K562 (cell line): ENCODE data around the gene RRBP1. TPM values are rescaled to one million over a fixed set of nuclear protein-coding genes. Genes with fewer than 3 reads are reported as not detected.

Source experiments
- ATAC-seq: fragments of 200-7000 bp; cut with Tn5 transposase; 3 replicates; pipeline ENCODE4 v1.9.1; 2020; ENCODE audit warnings: moderate library complexity
- BruUV-seq: library from RNA; stranded (reverse); fragments of 400-500 nt; replicated peaks from 2 replicates; lab custom pipeline; 2021; lab: Mats Ljungman, UMichigan
- CTCF ChIA-PET: fragments of 300-600 bp; formaldehyde crosslinking; extraction: SDS; loops from one replicate; lab custom pipeline; 2021; ENCODE audit warnings: low intra/inter-chr PET ratio; lab: Yijun Ruan, JAX
- POLR2A ChIA-PET: fragments of 300-600, 350-650 bp; sonication (Branson Sonifier 250); formaldehyde crosslinking; extraction: SDS; loops from one replicate; lab custom pipeline; 2021; ENCODE audit warnings: antibody characterized with exemption, inconsistent platforms; lab: Yijun Ruan, JAX
- DNase-seq, 4 experiments: peaks; one replicate each; pipeline versions ENCODE4 v3.0.0 to v3.0.0-alpha.2; 2011 to 2018; ENCODE audit warnings: low spot score in 3 of 4, mixed read lengths in 3 of 4; ENCODE audit errors: extremely low read depth in 1 of 4
- FAIRE-seq: peaks from 2 replicates; lab custom pipeline; 2011; peaks lifted over from hg19 to GRCh38; lab: Jason Lieb, UNC
- H2AFZ ChIP-seq: 2 replicates; pipeline ENCODE4 v1.6.0; 2011; ENCODE audit warnings: low read depth, low read length, control low read depth, inconsistent platforms
- H3K27ac ChIP-seq: fragments of 200-600 bp; 3 replicates; pipeline ENCODE4 v1.8.0; 2011; ENCODE audit warnings: low read depth, mild to moderate bottlenecking, control low read depth, inconsistent platforms, low read length, moderate library complexity, mixed read lengths; ENCODE audit errors: extremely low read depth
- H3K27me3 ChIP-seq, 2 experiments: fragments of 300-600 bp in 1 of 2; 2 replicates in 1 of 2; 3 replicates in 1 of 2; pipeline versions ENCODE4 v1.6.0 to v1.8.0; 2011; ENCODE audit warnings: inconsistent platforms in 2 of 2, low read length in 2 of 2, mild to moderate bottlenecking in 1 of 2, mixed read lengths in 1 of 2, moderate library complexity in 1 of 2; ENCODE audit not compliant: control insufficient read depth in 2 of 2, insufficient read depth in 2 of 2
- H3K36me3 ChIP-seq: fragments of 300-600 bp; 3 replicates; pipeline ENCODE4 v1.8.0; 2011; ENCODE audit warnings: mild to moderate bottlenecking, low read length, inconsistent platforms; ENCODE audit not compliant: control insufficient read depth, insufficient read depth
- H3K4me1 ChIP-seq, 2 experiments: fragments of 200-600 bp in 1 of 2; replicated peaks in 1 of 2; 2 replicates in 1 of 2; 3 replicates in 1 of 2; pipeline versions ENCODE4 v1.5.1 to v1.8.0; 2011; ENCODE audit warnings: inconsistent platforms in 2 of 2, low read length in 2 of 2, mild to moderate bottlenecking in 1 of 2, mixed read lengths in 1 of 2, moderate library complexity in 1 of 2; ENCODE audit not compliant: control insufficient read depth in 2 of 2, insufficient read depth in 2 of 2
- H3K4me2 ChIP-seq: 2 replicates; pipeline ENCODE4 v1.6.1; 2011; ENCODE audit warnings: low read length, control low read depth, inconsistent platforms, mixed read lengths; ENCODE audit not compliant: insufficient read depth
- H3K4me3 ChIP-seq: fragments of 200-600 bp; sonication (generic), shearing (Covaris generic); 2 replicates; pipeline ENCODE4 v1.5.1; 2016; ENCODE audit warnings: control low read depth, inconsistent platforms
- H3K79me2 ChIP-seq: fragments of 200-600 bp; 3 replicates; pipeline ENCODE4 v1.8.0; 2011; ENCODE audit warnings: low read length, inconsistent platforms; ENCODE audit not compliant: control insufficient read depth, insufficient read depth
- H3K9ac ChIP-seq, 2 experiments: 2 replicates each; pipeline versions ENCODE4 v1.6.0 to v1.6.1; 2011; ENCODE audit warnings: low read depth in 2 of 2, low read length in 2 of 2, control low read depth in 1 of 2, inconsistent platforms in 1 of 2, mild to moderate bottlenecking in 1 of 2, mixed read lengths in 1 of 2; ENCODE audit not compliant: insufficient read depth in 1 of 2
- H3K9me1 ChIP-seq: one replicate; pipeline ENCODE4 v1.6.0; 2011; ENCODE audit warnings: inconsistent platforms, mild to moderate bottlenecking, low read length, moderate library complexity; ENCODE audit not compliant: control insufficient read depth, insufficient read depth
- H3K9me3 ChIP-seq: replicated peaks from 2 replicates; pipeline ENCODE4 v1.5.1; 2011; ENCODE audit warnings: low read depth, low read length, inconsistent platforms; ENCODE audit not compliant: control insufficient read depth, insufficient read depth
- H4K20me1 ChIP-seq: replicated peaks from 2 replicates; pipeline ENCODE4 v1.6.1; 2011; ENCODE audit warnings: low read length, inconsistent platforms, mixed read lengths; ENCODE audit not compliant: control insufficient read depth, insufficient read depth
- ADNP ChIP-seq: fragments of 200-800 bp; sonication (Bioruptor generic); IDR thresholded peaks from 2 replicates; pipeline ENCODE4 v1.6.1; 2016; ENCODE audit warnings: missing genetic modification characterization, missing compliant biosample characterization
- CBX5 ChIP-seq: IDR thresholded peaks from 2 replicates; pipeline ENCODE4 v1.6.1; 2014; ENCODE audit warnings: low read depth, borderline replicate concordance
- EGR1 ChIP-seq: fragments of 450-650 bp; conservative IDR thresholded peaks from 2 replicates; pipeline ENCODE4 v1.6.1; 2017; ENCODE audit warnings: mild to moderate bottlenecking
- ELF1 ChIP-seq: fragments of 200-800 bp; sonication (Bioruptor generic); IDR thresholded peaks from 2 replicates; pipeline ENCODE4 v1.6.1; 2016; ENCODE audit warnings: missing genetic modification characterization, missing compliant biosample characterization
- EWSR1 ChIP-seq: fragments of 450-650 bp; IDR thresholded peaks from 2 replicates; pipeline ENCODE4 v1.6.1; 2018; ENCODE audit warnings: borderline replicate concordance, mild to moderate bottlenecking, low read depth, moderate library complexity; ENCODE audit not compliant: partially characterized antibody
- MIER1 ChIP-seq: fragments of 450-650 bp; IDR thresholded peaks from 2 replicates; pipeline ENCODE4 v1.6.1; 2016; ENCODE audit warnings: antibody characterized with exemption, mild to moderate bottlenecking, low read depth
- NR4A1 ChIP-seq, 2 experiments: fragments of 250-450 bp in 1 of 2; fragments of 450-650 bp in 1 of 2; sonication (Bioruptor Pico) in 1 of 2; IDR thresholded peaks; 2 replicates each; pipeline versions ENCODE4 v1.4.0 to v1.6.1; 2016 to 2020; ENCODE audit warnings: mild to moderate bottlenecking in 2 of 2, missing compliant biosample characterization in 1 of 2, missing genetic modification characterization in 1 of 2, moderate library complexity in 1 of 2
- PHB ChIP-seq: fragments of 250-450 bp; sonication (Bioruptor Pico); IDR thresholded peaks from 2 replicates; pipeline ENCODE4 v1.5.0; 2021
- RB1 ChIP-seq: fragments of 450-650 bp; IDR thresholded peaks from 2 replicates; pipeline ENCODE4 v1.6.1; 2017; ENCODE audit warnings: low read depth, mild to moderate bottlenecking
- REST ChIP-seq, 2 experiments: fragments of 450-650 bp; formaldehyde crosslinking in 1 of 2; IDR thresholded peaks; 2 replicates each; pipeline versions ENCODE4 v1.4.0 to v1.6.1; 2014 to 2020; ENCODE audit warnings: mild to moderate bottlenecking in 2 of 2, borderline replicate concordance in 1 of 2, low read depth in 1 of 2
- SOX6 ChIP-seq: fragments of 450-650 bp; IDR thresholded peaks from 2 replicates; pipeline ENCODE4 v1.6.1; 2014; ENCODE audit warnings: mild to moderate bottlenecking
- ZNF197 ChIP-seq: fragments of 200-800 bp; sonication (Bioruptor generic); IDR thresholded peaks from 2 replicates; pipeline ENCODE4 v1.6.1; 2016; ENCODE audit warnings: low read depth, missing genetic modification characterization, missing compliant biosample characterization
- ZNF324 ChIP-seq: fragments of 250-450 bp; sonication (Bioruptor Pico); IDR thresholded peaks from 2 replicates; pipeline ENCODE4 v1.4.0; 2020; ENCODE audit warnings: mild to moderate bottlenecking
- ZNF431 ChIP-seq: sonication (generic); formaldehyde crosslinking; IDR thresholded peaks from 2 replicates; pipeline ENCODE4 v1.8.0; 2022; ENCODE audit warnings: mild to moderate bottlenecking, missing genetic modification reagents
- ZNF785 ChIP-seq: fragments of 250-450 bp; sonication (Bioruptor Pico); IDR thresholded peaks from 2 replicates; pipeline ENCODE4 v1.4.0; 2020; ENCODE audit warnings: mild to moderate bottlenecking
- WGBS: fragments of 100-300 bp; shearing (Covaris generic); methylation state at CpG from one replicate; pipeline ENCODE4 v1.1.6; 2016; ENCODE audit warnings: low coverage, mixed read lengths; ENCODE audit not compliant: insufficient coverage; ENCODE audit errors: missing lambda C conversion rate; 5-methylcytosine and 5-hydroxymethylcytosine counted together
- in situ Hi-C: fragments of 300-500 bp; cut with MboI; formaldehyde crosslinking; loops from 4 replicates; pipeline ENCODE4 v1.15.0; 2018; ENCODE audit warnings: inconsistent platforms, mixed read lengths
- intact Hi-C: fragments of 100-400 bp; cut with micrococcal nuclease; formaldehyde crosslinking; loops from 2 replicates; pipeline ENCODE4 v1.14.2; 2022
- polyA plus RNA-seq, 8 experiments: library from polyadenylated mRNA; depleted of rRNA in 4 of 8; stranded (reverse) in 5 of 8; unstranded in 3 of 8; fragments of >200 nt; fragmentation: Nextera tagmentation in 2 of 8; fragmentation: Illumina TruSeq in 1 of 8; extraction: Ambion mirVana in 2 of 8; extraction: Trizol in 1 of 8; gene quantifications; 2 replicates each; pipeline versions ENCODE4 v1.2.1 to v1.2.3, GENCODE V29; 2011 to 2014; ENCODE audit warnings: inconsistent platforms in 1 of 8, missing spikeins in 1 of 8
- total RNA-seq, 7 experiments: library from RNA; depleted of rRNA in 6 of 7; stranded (reverse); fragments of >200 nt in 6 of 7; fragmentation: Illumina TruSeq in 2 of 7; extraction: Trizol in 2 of 7; gene quantifications; 2 replicates each; pipeline versions ENCODE4 v1.2.1 to v1.2.3, GENCODE V29; 2011 to 2021; ENCODE audit warnings: low replicate concordance in 1 of 7
- TF ChIP-seq, protein P1 (sequence below): fragments of 450-650 bp; IDR thresholded peaks from 2 replicates; pipeline ENCODE4 v1.6.1; 2016; ENCODE audit warnings: missing biosample characterization, missing genetic modification characterization

RRBP1 gene
- total and polyA plus RNA-seq, 9 of the 15 experiments (the other 6 are each of a cell fraction or from before 2014, with no cell fraction given): 0.84 to 32.0 (median 17.6) TPM

GRCh38 chr20:17665756-17666155, 16.3 kb downstream of the RRBP1 start:
- Histone ChIP-seq H3K4me1 (no peaks in the 10 kb centered on the region; a peak in 3 of 5 replicates), H3K36me3 (0 out of 3 replicates have a peak, but pooled peaks cover 2% of the 10 kb centered on the region), H3K9me1 (no peaks in the 10 kb centered on the region), H3K79me2 (peaks cover 36% of the 10 kb centered on the region), H3K27ac (no peak overlapping the region), H3K27me3 (no peaks in the 10 kb centered on the region), H2AFZ (no peak overlapping the region), H3K9me3 (no peaks in the 10 kb centered on the region), H3K4me3 (no peak overlapping the region), H3K9ac (no peak overlapping the region), H3K4me2 (no peak overlapping the region), H4K20me1 (0 out of 2 replicates have a peak, but pooled peaks cover 2% of the 10 kb centered on the region)
- CTCF ChIA-PET: no interaction called here
- FAIRE-seq (no peak), ATAC-seq (no peak), DNase-seq (no peak)
- POLR2A ChIA-PET: interaction anchor here (1.0 to 2.0 kb wide), 3 partner anchors 9 to 17 kb away, joined by 4 to 7 read pairs (median 4); partner anchors contain the start of gene RRBP1
- intact Hi-C loops (no loop called here), in situ Hi-C loops (no loop called here)
- WGBS: 75% methylated on average over 2 of the region's 2 CpGs
- no TSS peak for BruUV-seq
- TF ChIP-seq NR4A1 (CRISPR knock-in tag; IDR thresholded peaks at IDR 0.05) (no peak), NR4A1 (tag; IDR thresholded peaks at IDR 0.05) (no peak), ZNF197 (CRISPR knock-in tag) (no peak), ELF1 (tag) (no peak), ZNF431 (no peak), MIER1 (no peak), ZNF785 (CRISPR knock-in tag) (no peak), EWSR1 (no peak), CBX5 (no peak), REST (IDR thresholded peaks at IDR 0.05; ENCODE audit: borderline replicate concordance) (no peak), REST (CRISPR knock-in tag; IDR thresholded peaks at IDR 0.05; ENCODE audit: low read depth) (no peak), EGR1 (no peak), ADNP (tag) (no peak), PHB (no peak), ZNF324 (CRISPR knock-in tag) (no peak), SOX6 (no peak), RB1 (no peak)
- TF ChIP-seq, protein P1, sequence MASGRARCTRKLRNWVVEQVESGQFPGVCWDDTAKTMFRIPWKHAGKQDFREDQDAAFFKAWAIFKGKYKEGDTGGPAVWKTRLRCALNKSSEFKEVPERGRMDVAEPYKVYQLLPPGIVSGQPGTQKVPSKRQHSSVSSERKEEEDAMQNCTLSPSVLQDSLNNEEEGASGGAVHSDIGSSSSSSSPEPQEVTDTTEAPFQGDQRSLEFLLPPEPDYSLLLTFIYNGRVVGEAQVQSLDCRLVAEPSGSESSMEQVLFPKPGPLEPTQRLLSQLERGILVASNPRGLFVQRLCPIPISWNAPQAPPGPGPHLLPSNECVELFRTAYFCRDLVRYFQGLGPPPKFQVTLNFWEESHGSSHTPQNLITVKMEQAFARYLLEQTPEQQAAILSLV: no peak
